ENCODE results near the gene SDR42E1.

Gene SDR42E1

DNA sequence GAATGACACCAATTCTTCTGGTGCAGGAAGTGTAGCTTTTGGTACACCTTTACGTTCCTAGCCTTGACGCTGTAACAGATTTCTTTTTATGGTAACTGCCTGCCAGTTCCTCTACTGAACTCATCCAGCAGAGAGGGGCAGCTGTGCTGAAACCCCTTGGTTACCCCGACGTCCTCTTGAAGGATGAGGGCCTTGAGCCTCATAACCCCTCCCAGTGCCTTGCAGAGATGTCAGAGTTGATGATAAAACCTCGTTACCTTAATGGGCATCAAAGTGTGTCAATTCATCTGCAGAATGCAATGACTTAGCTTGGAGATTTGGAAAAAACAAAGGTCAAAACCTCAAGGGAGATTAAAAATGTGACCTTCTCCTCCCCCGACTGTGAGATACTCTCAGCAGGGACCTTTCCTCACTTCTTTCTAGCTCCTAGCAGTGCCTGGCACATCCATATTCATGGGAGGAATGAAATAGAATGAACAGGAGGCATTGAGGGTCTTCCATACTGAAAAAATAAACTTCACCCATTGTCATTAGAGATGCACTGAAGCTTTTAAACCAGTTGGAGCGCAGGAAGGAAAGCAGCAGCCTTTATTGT, 69.2 kb downstream of the SDR42E1 start:
- no CpG with 5 or more reads among the region's 7 CpGs for WGBS (ENCODE audit: insufficient coverage, insufficient read length)
- H3K27me3 ChIP-seq (ENCODE audit: control insufficient read depth, insufficient read depth, low read length), result no peaks in the 10 kb centered on the region
- H3K9me3 ChIP-seq (ENCODE audit: control insufficient read depth, insufficient read depth, low read length), result no peaks in the 10 kb centered on the region
- H3K27ac ChIP-seq (ENCODE audit: low read length), result no peak overlapping the region
- H3K36me3 ChIP-seq (ENCODE audit: control insufficient read depth, insufficient read depth, low read length), result no peaks in the 10 kb centered on the region
- no peak overlapping the region for H3K4me3 ChIP-seq (ENCODE audit: low read length)
- DNase-seq (ENCODE audit: low read depth, low spot score), result no peak
- H3K4me1 ChIP-seq (ENCODE audit: control insufficient read depth, insufficient read depth, low read length), result peaks cover 6% of the 10 kb centered on the region

- Histone ChIP-seq H3K4me3 (ENCODE audit: low read length) (no peak overlapping the region), H3K9me3 (ENCODE audit: control insufficient read depth, insufficient read depth, low read length) (no peaks in the 10 kb centered on the region), H3K27ac (ENCODE audit: low read length) (no peak overlapping the region), H3K36me3 (ENCODE audit: control insufficient read depth, insufficient read depth, low read length) (no peaks in the 10 kb centered on the region), H3K4me1 (ENCODE audit: control insufficient read depth, insufficient read depth, low read length) (peaks cover 6% of the 10 kb centered on the region), H3K27me3 (ENCODE audit: control insufficient read depth, insufficient read depth, low read length) (no peaks in the 10 kb centered on the region)
- no CpG with 5 or more reads among the region's 3 CpGs for WGBS (ENCODE audit: insufficient coverage, insufficient read length)
- no peak for DNase-seq (ENCODE audit: low read depth, low spot score)
Measured at GRCh38 chr16:81940781-81941560, 70.3 kb downstream of the SDR42E1 start.

DNA sequence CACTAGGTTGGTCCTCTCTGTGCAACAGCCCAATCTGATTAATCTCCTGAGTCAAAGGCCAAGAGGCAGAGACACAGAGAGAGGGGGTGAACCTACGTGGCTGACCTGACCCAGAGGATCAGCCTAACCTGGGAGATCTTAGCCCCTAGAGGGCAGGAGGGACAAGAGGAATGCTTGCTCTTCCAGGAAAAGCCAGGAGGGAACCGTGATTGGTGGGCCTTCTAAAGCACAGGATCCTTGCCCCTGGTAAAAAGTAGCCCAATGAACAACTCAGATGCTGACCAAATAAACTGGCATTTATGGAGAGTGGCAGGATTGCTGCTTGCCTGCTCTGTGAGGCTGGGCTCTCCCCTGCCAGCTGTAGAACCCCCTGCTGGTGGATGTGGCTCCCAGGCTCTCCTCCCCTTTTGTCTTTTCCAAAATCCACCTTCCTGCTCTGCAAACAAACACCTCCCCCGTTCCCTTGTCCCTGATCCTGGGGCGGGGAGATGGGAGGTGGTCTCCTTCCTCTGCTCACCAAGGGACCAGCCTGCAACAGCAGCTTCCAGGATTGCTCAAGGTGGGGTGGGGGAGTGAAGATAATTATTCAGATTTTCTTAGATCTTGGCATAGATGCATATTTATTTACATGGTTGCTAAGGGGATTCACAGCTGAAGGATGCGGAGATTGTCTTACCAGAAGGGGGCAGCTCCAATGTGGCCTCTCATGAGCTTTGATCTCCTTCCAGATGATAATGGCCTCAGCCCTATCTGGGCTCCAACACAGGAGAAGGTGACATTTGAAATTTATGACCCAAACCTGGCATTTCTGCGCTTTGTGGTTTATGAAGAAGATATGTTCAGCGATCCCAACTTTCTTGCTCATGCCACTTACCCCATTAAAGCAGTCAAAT, 71.9 kb downstream of the SDR42E1 start:
- Histone ChIP-seq H3K36me3 (ENCODE audit: control insufficient read depth, insufficient read depth, low read length) (no peaks in the 10 kb centered on the region), H3K27me3 (ENCODE audit: control insufficient read depth, insufficient read depth, low read length) (no peaks in the 10 kb centered on the region), H3K27ac (ENCODE audit: low read length) (no peak overlapping the region), H3K4me3 (ENCODE audit: low read length) (no peak overlapping the region), H3K4me1 (ENCODE audit: control insufficient read depth, insufficient read depth, low read length) (peaks cover 6% of the 10 kb centered on the region), H3K9me3 (ENCODE audit: control insufficient read depth, insufficient read depth, low read length) (no peaks in the 10 kb centered on the region)
- no CpG with 5 or more reads among the region's 7 CpGs for WGBS (ENCODE audit: insufficient coverage, insufficient read length)
- DNase-seq (ENCODE audit: low read depth, low spot score), result no peak
